ENCODE data around the gene WFDC2.

WFDC2 gene

DNA sequence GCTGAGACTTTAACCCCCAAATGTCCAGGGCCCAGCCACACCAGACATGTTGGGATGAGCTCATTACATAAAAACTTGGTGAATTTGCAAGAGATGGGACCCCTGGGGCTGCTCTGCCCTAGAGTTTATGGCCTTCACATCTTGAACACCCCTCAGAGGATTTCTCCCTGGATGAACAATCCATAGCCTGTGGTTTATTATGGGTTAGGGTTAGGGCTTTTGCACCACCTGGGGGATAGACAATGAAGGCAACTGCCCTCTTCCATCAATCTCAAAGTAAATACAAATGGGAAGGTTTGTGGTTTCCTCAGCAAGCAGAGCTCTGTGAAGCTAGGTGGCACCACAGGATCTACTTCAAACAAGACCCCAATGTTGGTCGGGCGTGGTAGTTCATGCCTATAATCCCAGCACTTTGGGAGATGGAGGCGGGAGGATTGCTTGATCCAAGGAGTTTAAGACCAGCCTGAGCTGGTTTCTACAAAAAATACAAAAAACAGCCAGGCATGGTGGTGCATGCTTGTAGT, 28.5 kb downstream of the WFDC2 start:
- DNase-seq (ENCODE audit: low read depth, low spot score): no peak

DNA sequence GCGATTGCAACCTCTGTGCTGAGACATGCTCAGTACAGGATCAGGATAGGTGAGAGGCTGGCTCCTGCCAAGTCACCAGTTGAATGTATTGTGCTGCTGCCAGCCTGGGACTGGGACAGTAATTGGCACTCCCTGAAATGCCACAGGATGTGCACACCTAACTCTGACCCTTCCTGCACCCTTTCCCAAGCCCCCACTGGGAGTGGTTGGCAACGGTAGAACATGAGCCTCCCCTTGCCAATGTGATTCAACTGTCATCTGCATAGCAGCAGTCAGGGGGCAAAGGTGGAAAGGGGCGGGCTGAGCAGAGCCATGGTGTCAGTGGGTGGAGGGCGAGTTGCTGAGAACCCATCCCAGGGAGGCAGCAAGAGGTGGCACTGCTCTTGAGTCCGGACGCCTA, 30.5 kb downstream of the WFDC2 start:
- no peak for DNase-seq (ENCODE audit: low read depth, low spot score)

DNA sequence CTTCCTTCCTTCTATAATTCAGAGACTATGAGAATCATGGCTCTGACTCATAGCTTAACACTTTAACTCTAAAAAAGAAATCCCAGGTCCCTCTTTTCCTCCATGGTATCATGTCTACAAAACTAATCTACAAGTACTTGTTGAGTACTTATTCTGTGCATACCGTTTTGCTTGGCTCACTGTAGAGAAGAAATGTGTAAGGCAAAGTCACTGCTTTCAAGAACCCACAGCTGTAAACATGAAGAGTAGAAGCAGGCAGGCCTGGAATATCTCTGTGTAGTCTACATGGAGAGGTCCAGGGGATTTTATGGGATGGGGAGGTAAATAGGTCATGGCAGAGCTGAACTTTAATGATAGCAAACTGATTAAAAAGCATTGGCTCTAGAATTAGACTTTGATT, 32.0 kb downstream of the WFDC2 start:
- DNase-seq (ENCODE audit: low read depth, low spot score): no peak

DNA sequence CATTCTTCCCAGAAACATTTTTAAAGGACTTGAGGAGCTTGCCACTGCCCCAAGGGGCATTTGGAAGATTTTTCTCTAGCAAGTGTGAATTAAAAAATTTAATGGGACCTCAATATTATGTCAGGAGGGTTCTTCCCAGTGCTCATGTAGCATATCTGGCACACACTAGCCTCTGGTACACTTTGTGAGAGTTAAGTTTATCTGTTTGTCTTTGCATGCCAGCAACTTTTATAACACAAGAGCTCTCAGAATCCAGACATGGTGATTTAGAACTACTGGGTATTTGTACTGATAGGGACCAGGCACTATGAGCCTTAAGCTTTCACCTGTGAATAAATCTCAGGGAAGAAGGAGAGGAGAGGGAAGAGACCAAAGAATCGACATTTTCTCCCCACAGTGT, 33.0 kb downstream of the WFDC2 start:
- no peak for DNase-seq (ENCODE audit: low read depth, low spot score)

DNA sequence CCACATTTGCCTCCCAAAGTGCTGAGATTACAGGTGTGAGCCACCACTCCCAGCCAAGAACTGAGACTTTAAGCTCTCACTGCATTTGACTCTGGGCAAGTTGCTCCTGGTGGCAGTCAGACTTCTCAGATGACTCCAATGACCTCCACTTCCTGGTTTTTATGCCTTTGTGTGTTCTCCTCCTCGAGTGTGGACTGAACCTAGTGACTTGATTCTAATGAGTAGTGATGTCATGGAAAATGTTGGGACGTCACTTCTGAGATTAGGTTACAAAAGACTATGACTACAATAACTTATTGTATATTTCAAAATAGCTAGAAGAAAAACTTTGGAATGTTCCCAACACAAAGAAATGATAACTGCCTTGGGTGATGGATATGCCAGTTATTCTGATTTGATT, 33.9 kb downstream of the WFDC2 start:
- no peak for DNase-seq (ENCODE audit: low read depth, low spot score)

DNA sequence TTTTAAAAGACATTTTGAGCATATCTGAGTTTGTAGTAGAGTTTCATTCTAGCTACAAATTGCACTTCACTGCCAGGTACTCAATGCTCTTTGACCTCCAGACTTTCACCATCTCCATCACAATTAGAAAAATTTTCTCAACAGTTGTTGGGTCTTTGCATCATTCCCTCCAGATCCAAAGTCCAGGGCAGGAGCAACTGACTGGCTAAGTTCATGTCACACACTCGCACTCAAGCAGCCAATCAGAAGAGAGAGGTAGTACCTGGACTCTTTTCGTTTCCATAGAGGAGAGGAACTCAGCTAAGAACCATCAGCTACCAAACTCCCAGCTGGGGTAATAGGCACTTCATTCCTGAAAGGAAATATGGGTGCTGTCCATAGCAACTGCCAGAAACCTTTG, 36.8 kb downstream of the WFDC2 start:
- no peak for DNase-seq (ENCODE audit: low read depth, low spot score)

DNA sequence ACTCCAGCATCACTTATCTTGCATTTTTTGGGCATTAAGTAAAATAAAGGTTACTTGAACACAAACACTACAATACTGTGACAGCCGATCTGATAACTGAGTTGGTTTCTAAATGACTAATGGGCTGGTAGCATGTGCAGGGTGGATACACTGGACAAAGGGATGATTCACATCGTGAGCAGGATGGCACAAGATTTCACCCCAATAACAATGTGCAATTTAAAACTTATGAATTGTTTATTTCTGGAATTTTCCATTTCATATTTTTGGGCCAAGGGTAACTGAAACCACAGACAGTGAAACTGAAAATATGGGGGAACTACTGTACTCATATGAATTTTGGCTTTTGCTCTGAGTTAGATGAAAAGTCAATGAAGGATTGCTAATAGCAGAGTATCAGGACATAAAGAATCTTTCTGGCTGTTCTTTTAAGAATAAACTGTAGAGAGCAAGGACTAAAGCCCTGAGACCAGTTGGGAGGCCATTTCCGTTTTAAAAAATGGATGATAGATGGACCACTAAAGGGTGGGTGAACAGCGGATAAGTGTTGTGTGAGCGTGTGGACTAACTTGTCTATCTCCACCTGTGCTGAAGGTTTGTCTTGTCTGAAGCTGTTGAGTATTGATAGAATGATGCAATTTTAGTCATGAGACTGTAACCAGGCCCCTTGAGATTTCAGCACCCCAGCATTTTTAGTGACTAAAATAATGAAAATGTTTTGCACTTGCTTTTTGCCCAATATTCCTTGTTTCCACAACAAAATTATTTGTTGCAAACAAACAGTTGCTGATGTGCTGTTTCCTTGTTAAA, 37.7 kb downstream of the WFDC2 start:
- DNase-seq (ENCODE audit: low read depth, low spot score): no peak

DNA sequence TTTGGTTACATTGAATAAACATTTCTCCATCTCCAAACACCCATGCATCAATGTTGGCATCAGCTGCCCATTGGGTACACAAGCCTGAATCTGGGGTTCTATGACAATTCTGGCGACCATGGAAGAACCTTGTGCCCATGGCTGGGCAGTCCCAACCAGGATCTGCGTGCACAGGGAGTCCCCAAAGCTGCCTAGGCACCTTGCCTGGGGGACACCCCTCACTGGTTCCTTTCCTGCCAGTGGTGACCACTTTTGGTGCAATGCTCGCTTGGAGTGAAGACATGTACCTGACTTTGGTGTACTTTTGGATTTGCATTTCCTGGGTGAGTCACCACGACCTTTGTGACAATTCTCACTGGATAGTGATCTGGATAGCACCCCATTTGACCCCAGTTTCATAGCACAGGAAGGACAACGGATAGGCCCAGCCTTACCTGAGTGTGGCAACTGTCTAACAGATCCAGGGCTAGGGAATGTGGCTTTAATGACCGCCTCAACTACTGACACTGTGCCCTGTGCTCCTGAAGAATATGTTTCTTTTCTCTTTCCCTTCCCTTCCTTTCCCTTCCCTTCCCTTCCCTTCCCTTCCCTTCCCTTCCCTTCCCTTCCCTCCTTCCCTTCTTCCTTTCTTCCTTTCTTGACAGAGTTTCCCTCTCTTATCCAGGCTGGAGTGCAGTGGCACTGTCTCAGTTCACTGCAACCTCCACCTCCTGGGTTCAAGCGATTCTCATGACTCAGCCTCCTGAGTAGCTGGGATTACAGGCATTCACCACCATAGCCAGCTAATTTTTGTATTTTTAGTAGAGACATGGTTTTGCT, 38.7 kb downstream of the WFDC2 start:
- no peak for DNase-seq (ENCODE audit: low read depth, low spot score)

DNA sequence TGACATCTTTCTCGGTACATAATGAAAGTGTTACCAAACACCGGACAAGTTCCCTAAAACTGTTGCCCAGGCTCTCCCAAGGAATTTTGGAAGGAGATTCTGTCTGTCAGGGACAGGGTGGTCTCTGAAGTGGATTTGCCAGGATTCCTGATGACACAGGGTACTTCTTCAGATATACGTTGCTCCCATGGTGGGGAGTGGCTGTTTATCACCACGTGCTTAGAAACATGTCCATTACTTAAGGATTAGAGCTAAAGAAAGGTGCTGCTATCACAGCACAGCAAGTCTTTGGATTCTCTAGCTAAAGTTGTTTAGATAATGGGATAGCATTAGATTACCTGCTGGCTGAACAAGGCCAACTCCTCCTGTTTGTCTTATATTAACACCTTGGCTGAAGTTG, 39.5 kb downstream of the WFDC2 start:
- no peak for DNase-seq (ENCODE audit: low read depth, low spot score)

DNA sequence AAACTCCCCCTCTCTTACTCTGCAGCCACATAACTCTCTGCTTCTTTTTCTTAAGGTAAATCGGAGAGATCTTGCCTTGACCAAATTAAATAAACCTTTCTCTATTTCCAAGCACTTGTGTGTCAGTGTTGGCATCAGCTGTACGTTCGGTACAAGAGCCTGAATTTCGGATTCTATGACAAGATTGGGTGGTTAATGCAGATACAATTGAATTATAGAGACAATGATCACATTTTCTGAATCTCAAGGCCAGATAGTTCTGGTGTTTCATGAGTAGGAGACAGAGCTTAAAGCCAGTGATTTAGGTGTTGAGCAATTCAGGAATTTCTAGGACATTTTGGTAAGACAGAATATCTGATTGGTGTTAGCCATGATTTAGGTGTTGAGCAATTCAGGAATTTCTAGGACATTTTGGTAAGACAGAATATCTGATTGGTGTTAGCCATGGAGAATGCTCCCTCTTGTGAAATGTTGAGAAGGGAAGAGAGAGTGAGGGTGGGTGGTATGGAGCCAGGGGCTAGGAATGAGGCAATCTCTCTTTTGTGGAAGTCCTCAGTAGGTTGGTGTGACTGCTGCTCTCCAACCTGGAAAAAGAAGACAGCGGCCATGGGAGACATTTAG, 40.8 kb downstream of the WFDC2 start:
- no peak for DNase-seq (ENCODE audit: low read depth, low spot score)

DNA sequence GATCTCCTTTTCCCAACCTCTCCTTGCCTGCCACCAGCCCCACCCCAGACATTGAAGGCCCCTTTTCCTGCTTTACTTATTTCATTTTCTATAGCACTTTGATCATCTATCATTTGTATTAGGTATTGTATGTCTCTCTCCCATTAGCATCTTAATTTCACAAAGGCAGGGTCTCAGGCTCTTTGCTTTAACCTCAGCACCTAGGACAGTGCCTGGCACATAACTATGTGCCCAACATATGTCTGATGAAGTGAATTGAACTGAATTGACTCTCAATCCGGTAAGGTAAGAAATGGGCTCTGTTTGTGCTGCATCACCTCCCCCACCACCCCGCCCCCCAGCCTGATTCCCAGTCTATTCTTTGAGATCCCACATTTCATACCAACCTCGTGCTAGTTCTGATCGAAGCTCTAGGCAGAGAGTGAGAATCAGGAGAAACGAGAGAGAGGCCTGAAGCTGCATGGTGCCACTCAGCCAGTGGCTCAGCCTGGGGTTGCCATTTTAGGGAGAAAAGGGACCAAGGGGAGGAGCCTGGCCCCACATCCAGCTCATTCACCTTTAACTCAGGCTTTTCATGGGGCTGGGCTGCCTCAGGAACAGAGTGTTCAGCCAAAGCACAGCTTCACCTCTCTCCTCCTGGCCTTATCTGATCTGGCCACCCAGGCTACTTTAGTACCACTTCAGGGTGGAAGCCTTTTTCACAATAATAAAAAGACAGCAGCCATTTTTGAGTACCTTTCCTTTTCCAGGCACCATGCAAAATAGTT, 45.8 kb downstream of the WFDC2 start, which contains the start of gene SPINT3:
Gene SPINT3 (minus strand): TSS at position 476 of the 767 bp plus-strand sequence. CDS start 14 bp downstream, at position 462.
- no peak for DNase-seq (ENCODE audit: low read depth, low spot score)

DNA sequence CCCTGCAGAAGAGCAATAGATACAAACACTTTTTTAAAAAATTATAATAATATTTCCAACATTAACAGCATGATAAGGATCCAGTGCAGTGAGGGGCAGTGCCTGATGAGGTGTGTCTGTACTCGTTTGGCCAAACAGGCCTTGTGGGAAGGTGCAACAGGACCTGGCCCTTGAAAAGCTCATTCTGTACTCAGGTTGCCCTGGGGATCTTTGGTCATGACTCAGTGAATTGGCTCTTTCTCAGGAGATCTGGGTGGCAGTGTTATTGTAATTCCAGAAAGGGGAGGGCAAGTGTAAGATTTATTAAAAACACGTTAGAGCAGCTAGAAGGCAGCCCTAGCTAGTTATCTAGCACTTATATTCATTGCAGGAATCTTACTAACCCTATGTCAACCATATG, 48.7 kb downstream of the WFDC2 start:
- no peak for DNase-seq (ENCODE audit: low read depth, low spot score)

DNA sequence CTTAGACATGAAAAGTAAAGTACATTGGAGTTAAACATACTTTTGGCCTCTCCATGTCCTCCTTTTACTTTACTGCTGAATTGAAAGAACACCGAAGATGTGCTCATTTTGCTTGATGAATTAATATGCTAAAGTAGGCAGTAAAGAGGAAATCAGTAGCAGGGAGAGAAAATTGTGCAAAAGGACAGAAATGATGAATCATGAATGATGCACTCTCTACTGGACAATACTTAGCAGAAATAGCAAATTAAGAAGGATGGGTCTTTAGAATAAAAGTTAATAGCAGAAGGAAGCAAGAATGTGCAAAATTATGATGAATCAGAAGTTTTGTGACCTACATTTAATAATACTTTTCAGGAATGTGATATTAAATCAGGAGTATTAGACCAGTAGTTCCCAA, 54.3 kb downstream of the WFDC2 start:
- no peak for DNase-seq (ENCODE audit: low read depth, low spot score)

DNA sequence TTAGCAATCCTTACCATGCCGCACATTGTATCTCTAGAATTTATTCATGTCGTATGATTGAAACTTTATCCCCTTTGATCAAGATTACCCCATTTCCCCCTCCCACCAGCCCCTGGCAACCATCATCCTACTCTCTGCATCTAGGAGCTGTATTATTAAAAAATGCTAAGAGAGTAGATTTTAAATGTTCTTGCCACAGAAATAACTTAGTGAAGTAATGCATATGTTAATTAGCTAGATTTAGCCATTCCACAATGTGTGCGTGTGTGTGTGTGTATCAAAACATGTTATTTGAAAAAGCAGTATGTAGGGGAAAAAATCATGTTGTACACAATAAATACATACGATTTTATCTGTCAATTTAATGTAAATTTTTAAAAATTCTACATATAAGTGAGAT, 57.7 kb downstream of the WFDC2 start:
- no peak for DNase-seq (ENCODE audit: low read depth, low spot score)

All from iPS DF 19.7 (cell line).